Stimulated activated effector memory CD8-positive, alpha-beta T cell treated with anti-CD3 and anti-CD28 coated beads, Interleukin-12 subunit alpha, Interleukin-12 subunit beta, amount 100 ng/mL, for 72 hours (primary cell): ENCODE measurements around the gene TSLP.

ENCODE experiments used
- ATAC-seq: fragments of 150-1000 bp; cut with Tn5 transposase; 2 replicates; pipeline ENCODE4 v1.10.0; 2021
- DNase-seq, 2 donors: peaks; one replicate each; pipeline ENCODE4 v3.0.0; 2021 to 2022; ENCODE audit warnings: low spot score in 2 of 2
- H3K27ac Mint-ChIP-seq: one replicate; pipeline ENCODE4 v1.8.0; 2022; ENCODE audit warnings: mild to moderate bottlenecking, mixed read lengths
- H3K36me3 Mint-ChIP-seq: one replicate; pipeline ENCODE4 v1.8.0; 2022; ENCODE audit warnings: mild to moderate bottlenecking, mixed read lengths
- H3K4me1 Mint-ChIP-seq: one replicate; pipeline ENCODE4 v1.8.0; 2022; ENCODE audit warnings: mixed read lengths
- H3K4me3 Mint-ChIP-seq: one replicate; pipeline ENCODE4 v1.8.0; 2022; ENCODE audit warnings: mild to moderate bottlenecking, mixed read lengths
- H3K9me3 Mint-ChIP-seq: one replicate; pipeline ENCODE4 v1.8.0; 2022; ENCODE audit warnings: mixed read lengths

The TSLP gene

DNA sequence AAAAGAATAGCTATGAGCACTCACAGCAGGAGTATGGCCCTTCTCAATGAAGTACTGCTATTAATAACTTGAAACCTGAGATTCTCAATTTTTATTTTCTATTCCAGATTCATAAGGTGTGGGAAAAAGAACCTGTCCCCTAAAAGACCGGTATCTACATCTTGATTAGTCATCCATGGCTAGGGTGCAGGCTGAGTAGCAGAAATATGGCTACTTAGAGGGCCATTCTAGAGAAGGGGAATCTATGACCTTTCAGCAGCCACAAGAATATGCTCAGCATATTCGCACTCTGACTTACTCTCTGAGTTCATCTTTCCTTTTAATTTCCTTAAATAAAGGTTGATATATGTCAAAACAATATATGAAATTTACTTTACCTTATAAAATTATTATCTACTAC lies 48.3 kb downstream of the TSLP start:
- no peak overlapping the region for H3K4me3 Mint-ChIP-seq
- no peaks in the 10 kb centered on the region for H3K9me3 Mint-ChIP-seq
- no peaks in the 10 kb centered on the region for H3K4me1 Mint-ChIP-seq
- H3K36me3 Mint-ChIP-seq = peaks cover 100% of the 10 kb centered on the region
- peak overlapping the region; percentile 40 for H3K27ac Mint-ChIP-seq
- peak; percentile 75 for ATAC-seq
- DNase-seq = no peak

DNA sequence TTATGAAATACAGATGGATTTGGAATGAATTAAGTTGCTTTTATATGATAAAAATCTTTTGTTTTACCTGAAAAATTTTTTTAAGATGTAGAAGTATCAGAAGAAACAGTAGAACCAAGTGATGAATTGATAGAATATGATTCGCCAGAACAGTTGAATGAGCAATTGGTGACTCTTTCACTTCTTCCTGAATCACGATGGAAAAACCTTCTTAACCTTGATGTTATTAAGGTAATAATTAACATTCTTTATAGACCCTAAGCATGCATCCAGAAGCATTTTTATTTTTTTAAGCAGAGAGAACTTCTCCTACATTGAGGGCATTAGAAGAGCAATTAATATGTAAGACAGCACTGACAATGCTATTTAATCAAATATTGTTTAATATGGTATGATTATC lies 49.4 kb downstream of the TSLP start:
- DNase-seq (no peak), ATAC-seq (no peak)
- H3K27ac Mint-ChIP-seq = no peak overlapping the region
- peaks cover 100% of the 10 kb centered on the region for H3K36me3 Mint-ChIP-seq
- H3K4me3 Mint-ChIP-seq = no peak overlapping the region
- no peaks in the 10 kb centered on the region for H3K4me1 Mint-ChIP-seq
- no peaks in the 10 kb centered on the region for H3K9me3 Mint-ChIP-seq

GRCh38 chr5:111121926-111122325 lies 50.4 kb downstream of the TSLP start:
- Mint-ChIP-seq H3K9me3 (no peaks in the 10 kb centered on the region), H3K27ac (no peak overlapping the region), H3K4me3 (no peak overlapping the region), H3K36me3 (peaks cover 100% of the 10 kb centered on the region), H3K4me1 (no peaks in the 10 kb centered on the region)
- ATAC-seq (no peak), DNase-seq (no peak)

- peak overlapping the region; percentile 70 for H3K27ac Mint-ChIP-seq
- no peaks in the 10 kb centered on the region for H3K9me3 Mint-ChIP-seq
- H3K4me3 Mint-ChIP-seq = no peak overlapping the region
- H3K36me3 Mint-ChIP-seq = peaks cover 100% of the 10 kb centered on the region
- ATAC-seq = no peak
- DNase-seq = no peak
- no peaks in the 10 kb centered on the region for H3K4me1 Mint-ChIP-seq
These were observed 50.9 kb downstream of the TSLP start for GRCh38 chr5:111122398-111122797.

DNA sequence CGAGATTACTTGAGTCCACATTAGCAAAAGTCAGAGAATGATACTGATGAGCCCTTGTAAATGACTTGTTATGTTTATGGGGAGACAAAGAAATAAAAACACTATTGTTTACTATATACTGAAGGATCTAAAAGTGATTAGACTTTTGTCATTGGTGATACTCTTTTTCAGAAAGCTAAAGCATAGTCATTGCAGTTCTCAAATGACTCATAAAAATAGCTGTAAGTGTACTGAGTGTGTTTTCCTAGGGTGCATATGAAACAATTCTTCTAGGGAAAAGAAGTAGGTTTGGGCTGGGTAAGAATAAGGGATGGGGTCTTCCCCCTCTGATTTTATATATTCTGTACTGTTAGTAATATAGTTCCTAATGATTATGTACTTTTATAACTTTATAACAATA lies 53.3 kb downstream of the TSLP start:
- Mint-ChIP-seq H3K9me3 (no peaks in the 10 kb centered on the region), H3K27ac (peak overlapping the region; percentile 20), H3K36me3 (peaks cover 100% of the 10 kb centered on the region), H3K4me3 (no peak overlapping the region), H3K4me1 (no peaks in the 10 kb centered on the region)
- peak; percentile 72 for ATAC-seq
- DNase-seq = no peak

DNA sequence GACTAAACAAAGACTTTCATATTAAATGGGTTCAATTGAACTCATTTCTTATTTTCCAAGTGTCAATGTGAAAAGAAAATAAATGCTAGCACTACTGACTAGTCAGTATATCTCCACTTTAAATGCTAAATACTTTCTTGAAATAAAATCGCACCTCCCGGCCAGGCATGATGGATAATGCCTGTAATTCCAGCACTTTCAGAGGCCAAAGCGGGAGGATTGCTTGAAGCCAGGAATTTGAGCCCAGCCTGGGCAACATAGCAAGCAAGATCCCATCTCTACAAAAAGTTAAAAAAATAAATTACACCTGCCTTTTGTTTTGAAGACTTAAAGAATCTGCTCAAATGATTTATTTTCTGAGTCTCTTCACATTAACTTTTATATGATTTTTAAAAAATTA lies 55.4 kb downstream of the TSLP start:
- H3K4me1 Mint-ChIP-seq = no peaks in the 10 kb centered on the region
- H3K4me3 Mint-ChIP-seq = no peak overlapping the region
- no peak for DNase-seq
- no peaks in the 10 kb centered on the region for H3K9me3 Mint-ChIP-seq
- H3K27ac Mint-ChIP-seq = peak overlapping the region; percentile 23
- peaks cover 83% of the 10 kb centered on the region for H3K36me3 Mint-ChIP-seq
- ATAC-seq = no peak
